ENCODE measurements around the gene PNMA8B. TPM values are rescaled to one million over a fixed set of nuclear protein-coding genes. Genes with fewer than 3 reads are reported as not detected.

Gene PNMA8B
- total RNA-seq, 3 donors from 2014 or later, result 1.6 to 4.2 (median 2.2) TPM

DNA sequence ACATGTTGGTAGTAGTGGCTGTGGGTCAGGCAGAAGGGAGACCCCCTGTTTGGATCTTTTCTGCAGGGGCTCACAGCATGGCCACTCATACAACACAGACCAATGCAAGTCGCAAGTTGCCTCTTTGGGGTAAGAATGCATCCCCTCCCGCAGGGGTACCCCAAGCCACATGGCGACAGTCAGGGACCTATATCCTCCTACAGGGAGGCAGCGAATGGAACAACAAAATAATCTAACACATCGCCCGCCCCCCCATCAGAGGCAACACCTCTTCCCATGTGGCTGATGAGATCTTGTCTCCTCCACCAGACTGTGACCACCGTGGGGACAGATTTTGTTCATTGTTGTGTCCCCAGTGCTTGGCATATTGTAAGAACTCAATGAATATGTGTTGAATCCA lies 40.7 kb upstream of the PNMA8B start:
- H3K27me3 ChIP-seq, result no peaks in the 10 kb centered on the region
- TF ChIP-seq, protein P1, sequence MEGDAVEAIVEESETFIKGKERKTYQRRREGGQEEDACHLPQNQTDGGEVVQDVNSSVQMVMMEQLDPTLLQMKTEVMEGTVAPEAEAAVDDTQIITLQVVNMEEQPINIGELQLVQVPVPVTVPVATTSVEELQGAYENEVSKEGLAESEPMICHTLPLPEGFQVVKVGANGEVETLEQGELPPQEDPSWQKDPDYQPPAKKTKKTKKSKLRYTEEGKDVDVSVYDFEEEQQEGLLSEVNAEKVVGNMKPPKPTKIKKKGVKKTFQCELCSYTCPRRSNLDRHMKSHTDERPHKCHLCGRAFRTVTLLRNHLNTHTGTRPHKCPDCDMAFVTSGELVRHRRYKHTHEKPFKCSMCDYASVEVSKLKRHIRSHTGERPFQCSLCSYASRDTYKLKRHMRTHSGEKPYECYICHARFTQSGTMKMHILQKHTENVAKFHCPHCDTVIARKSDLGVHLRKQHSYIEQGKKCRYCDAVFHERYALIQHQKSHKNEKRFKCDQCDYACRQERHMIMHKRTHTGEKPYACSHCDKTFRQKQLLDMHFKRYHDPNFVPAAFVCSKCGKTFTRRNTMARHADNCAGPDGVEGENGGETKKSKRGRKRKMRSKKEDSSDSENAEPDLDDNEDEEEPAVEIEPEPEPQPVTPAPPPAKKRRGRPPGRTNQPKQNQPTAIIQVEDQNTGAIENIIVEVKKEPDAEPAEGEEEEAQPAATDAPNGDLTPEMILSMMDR (IDR thresholded peaks at IDR 0.05), result no peak
- TF ChIP-seq POLR2AphosphoS5 (IDR thresholded peaks at IDR 0.05) (no peak), POLR2A (IDR thresholded peaks at IDR 0.05) (no peak)
- no peaks in the 10 kb centered on the region for H3K36me3 ChIP-seq
- H3K4me1 ChIP-seq, result no peaks in the 10 kb centered on the region
- H3K4me3 ChIP-seq, result no peak overlapping the region
- no peaks in the 10 kb centered on the region for H3K9me3 ChIP-seq
- DNase-seq (ENCODE audit: low spot score in 2 of 2), result no peak
- intact Hi-C loops (cut with DNase I; ENCODE audit: low total_unique reads), result no loop called here
- H3K27ac ChIP-seq, result no peak overlapping the region

DNA sequence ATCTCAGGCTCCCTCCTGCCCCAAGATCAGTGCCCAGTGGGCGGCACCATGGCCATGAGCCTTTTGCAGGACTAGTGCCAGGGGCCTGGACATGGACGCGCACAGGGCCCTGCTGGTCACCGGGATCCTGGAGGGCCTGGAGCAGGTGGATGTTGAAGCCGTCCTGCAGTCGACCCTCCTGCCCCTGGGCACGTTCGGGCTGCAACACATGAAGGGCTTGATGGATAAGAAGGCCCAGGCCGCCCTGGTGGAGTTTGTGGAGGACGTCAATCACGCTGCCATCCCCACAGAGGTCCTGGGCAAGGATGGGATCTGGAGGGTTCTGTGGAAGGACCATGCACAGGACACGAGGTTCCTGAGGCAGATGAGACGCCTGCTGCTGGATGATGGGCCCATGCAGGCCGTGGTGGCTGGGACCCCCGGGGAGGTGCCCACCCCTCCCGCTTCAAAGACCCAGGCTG lies 38.0 kb upstream of the PNMA8B start:
- H3K36me3 ChIP-seq, result no peaks in the 10 kb centered on the region
- H3K27ac ChIP-seq, result no peak overlapping the region
- DNase-seq (ENCODE audit: low spot score in 2 of 2), result no peak
- no peak overlapping the region for H3K4me3 ChIP-seq
- intact Hi-C loops (cut with DNase I; ENCODE audit: low total_unique reads), result no loop called here
- TF ChIP-seq, protein P1 (IDR thresholded peaks at IDR 0.05), result no peak
- TF ChIP-seq POLR2A (IDR thresholded peaks at IDR 0.05) (no peak), POLR2AphosphoS5 (IDR thresholded peaks at IDR 0.05) (no peak)
- H3K27me3 ChIP-seq, result no peaks in the 10 kb centered on the region
- no peaks in the 10 kb centered on the region for H3K4me1 ChIP-seq
- H3K9me3 ChIP-seq, result no peaks in the 10 kb centered on the region

DNA sequence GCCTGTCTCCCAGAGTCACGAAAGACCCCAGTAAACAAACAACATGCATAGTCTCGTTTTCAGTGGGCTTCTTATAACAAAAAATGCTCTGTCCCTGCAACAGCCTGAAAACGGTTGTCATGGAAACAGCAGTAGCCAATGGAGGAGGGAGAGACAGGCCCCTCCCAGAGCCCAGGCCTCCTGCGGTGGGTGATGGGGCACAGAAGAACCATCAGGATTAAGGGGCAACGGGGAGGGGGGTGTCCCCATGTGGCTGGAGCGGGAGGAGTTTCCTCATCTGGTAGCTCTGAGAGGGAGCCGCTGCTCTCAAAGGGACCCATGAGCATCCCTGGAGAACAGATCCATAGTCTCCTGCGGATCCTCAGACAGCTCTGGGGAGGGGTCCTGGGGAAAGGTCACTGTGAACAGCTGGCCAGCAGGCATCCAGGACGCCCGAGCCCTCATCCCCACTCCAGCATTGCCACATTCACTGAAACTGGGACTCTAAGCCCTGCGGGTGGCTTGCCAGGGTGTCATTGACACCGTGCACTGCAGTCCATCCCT lies 37.5 kb upstream of the PNMA8B start:
- DNase-seq (ENCODE audit: low spot score in 2 of 2), result no peak
- Histone ChIP-seq H3K27me3 (no peaks in the 10 kb centered on the region), H3K4me1 (no peaks in the 10 kb centered on the region), H3K36me3 (no peaks in the 10 kb centered on the region), H3K4me3 (no peak overlapping the region), H3K9me3 (no peaks in the 10 kb centered on the region), H3K27ac (no peak overlapping the region)
- intact Hi-C loops (cut with DNase I; ENCODE audit: low total_unique reads), result no loop called here
- TF ChIP-seq POLR2AphosphoS5 (IDR thresholded peaks at IDR 0.05), result no peak
- TF ChIP-seq, protein P1 (IDR thresholded peaks at IDR 0.05), result no peak
- no peak for TF ChIP-seq POLR2A (IDR thresholded peaks at IDR 0.05)

DNA sequence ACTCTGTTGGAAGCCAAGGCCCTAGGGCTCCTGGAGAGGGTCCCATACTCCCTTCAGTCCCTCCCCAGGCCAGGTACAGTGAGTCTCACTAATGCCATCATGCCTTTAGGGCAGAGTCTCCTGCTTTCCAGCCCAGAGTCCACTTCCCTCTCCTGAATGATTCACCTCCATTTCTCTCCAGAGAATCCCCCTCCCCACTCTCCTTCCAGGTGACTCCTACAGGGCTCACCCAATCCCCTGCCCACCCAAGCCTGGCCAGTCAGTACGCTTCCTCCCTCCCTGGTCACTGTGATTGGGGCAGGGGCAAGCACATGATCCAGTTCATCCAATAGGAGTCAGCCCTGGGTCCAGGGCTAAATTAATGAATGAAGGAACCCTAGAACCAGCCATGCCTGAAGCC lies 35.0 kb upstream of the PNMA8B start:
- H3K4me1 ChIP-seq, result no peaks in the 10 kb centered on the region
- no peak overlapping the region for H3K27ac ChIP-seq
- no peaks in the 10 kb centered on the region for H3K36me3 ChIP-seq
- no peak for DNase-seq (ENCODE audit: low spot score in 2 of 2)
- TF ChIP-seq, protein P1 (IDR thresholded peaks at IDR 0.05), result no peak
- TF ChIP-seq POLR2A (IDR thresholded peaks at IDR 0.05) (no peak), POLR2AphosphoS5 (IDR thresholded peaks at IDR 0.05) (no peak)
- H3K27me3 ChIP-seq, result no peaks in the 10 kb centered on the region
- H3K9me3 ChIP-seq, result no peaks in the 10 kb centered on the region
- intact Hi-C loops (cut with DNase I; ENCODE audit: low total_unique reads), result no loop called here
- H3K4me3 ChIP-seq, result no peak overlapping the region

DNA sequence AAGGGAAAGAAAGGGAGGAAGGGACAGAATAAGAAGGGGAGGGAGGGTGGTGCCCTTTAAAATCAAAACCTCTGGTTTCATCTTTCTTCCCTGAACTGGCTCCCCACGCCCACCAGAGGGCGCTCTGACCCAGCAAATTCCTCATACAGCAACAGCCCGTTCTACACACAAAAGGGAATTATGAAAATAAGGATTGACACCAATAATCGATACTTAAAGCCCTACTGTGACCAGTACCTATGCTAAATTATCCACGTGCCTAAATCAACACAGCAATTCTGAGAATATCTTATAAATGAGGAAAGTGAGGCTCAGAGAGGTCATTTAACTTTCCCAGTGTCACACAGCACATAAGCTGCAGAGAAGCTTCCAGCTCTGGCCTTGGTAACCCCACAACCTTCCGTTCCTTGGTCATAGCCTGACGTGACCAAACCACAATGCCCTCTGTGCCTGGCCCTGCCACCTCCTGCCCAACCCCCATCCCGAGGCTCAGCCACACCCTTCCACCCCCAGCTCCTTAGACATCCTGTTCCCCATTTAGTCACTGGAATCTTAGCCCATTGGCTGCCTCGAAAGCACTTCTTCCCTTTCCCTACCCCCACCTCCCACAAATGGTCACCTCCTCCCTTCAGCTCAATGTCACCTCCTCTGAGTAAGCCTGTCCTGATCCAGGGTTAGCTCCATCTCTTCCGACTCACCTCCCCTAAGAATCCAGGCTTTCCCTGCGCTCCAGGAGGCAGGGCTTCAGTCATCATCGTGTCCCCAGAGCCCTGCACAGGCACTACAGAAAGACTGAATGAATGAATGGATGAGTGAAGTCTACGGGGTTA lies 34.2 kb upstream of the PNMA8B start:
- no peaks in the 10 kb centered on the region for H3K9me3 ChIP-seq
- H3K27ac ChIP-seq, result no peak overlapping the region
- no peaks in the 10 kb centered on the region for H3K36me3 ChIP-seq
- H3K27me3 ChIP-seq, result no peaks in the 10 kb centered on the region
- TF ChIP-seq, protein P1 (IDR thresholded peaks at IDR 0.05), result peak; percentile 66 to 88 (median 84)
- TF ChIP-seq POLR2AphosphoS5 (IDR thresholded peaks at IDR 0.05) (no peak), POLR2A (IDR thresholded peaks at IDR 0.05) (no peak)
- H3K4me1 ChIP-seq, result no peaks in the 10 kb centered on the region
- intact Hi-C loops (cut with DNase I; ENCODE audit: low total_unique reads), result loop anchor here (2.0 kb wide), 1 partner anchor 69 kb away; no protein-coding TSS in a partner anchor
- peak; percentile 32 to 63 for DNase-seq (ENCODE audit: low spot score in 2 of 2)
- H3K4me3 ChIP-seq, result no peak overlapping the region

Data from breast epithelium (tissue), 4 donors.